NCI-H526 treated with DMSO at 0.1 percent for 48 hours (cell line): ENCODE results near the gene SYNC.
"Not testable (repeated sequence)": the region's sequence is repeated elsewhere in the genome, so short reads cannot be mapped to it uniquely, and the experiment has no call there.

ENCODE experiments used
- DNase-seq: peaks from one replicate; lab custom pipeline; 2025; lab: John Stamatoyannopoulos, UW

The SYNC gene

DNA sequence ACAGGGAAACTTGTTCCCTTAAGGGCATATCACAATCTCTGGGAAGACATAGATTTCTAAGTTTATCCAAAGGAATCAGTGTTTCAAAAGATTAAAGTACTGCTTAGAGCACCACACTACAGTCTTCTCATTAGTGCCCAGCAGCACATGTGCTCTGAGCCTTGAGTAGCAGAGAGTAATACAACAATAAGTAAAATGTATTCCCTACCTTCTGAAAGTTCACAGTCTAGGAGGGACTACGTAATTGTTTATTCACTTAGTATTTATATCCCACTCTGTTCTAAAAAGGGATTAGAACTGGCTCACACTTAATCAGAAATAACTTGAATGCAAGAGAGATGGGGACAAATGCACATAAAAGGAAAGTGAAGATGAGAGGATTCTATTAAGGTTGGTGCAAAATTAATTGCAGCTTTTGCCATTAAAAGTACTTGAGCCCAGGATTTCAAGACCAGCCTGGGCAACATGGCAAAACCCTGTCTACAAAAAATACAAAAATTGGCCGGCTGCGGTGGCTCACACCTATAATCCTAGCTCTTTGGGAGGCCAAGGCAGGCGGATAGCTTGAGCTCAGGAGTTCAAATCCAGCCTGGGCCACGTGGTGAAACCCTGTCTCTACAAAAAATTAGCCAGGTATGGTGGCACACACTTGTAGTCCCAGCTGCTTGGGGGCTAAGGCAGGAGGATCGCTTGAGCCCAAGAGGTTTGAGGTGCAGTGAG, 9.0 kb downstream of the SYNC start:
- DNase-seq = no peak

DNA sequence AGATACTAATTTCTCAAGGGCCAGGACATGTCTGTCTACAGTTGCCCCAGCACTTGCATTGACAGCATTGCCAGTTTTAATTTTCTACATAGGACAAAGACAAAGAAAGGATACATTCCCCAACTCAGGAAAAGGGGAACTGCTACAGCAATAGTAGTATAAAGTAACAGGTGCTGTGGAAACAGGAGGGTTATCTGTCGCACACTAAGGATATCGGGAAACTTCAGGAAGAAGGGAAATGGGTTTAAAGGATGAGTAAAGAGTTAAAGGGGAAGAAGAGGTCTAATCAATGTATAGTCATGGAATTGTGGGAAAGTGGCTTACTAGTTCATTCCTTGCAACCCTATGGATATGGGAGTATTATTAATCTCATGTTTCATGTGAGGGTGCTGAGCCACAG, 16.2 kb downstream of the SYNC start:
- no peak for DNase-seq

DNA sequence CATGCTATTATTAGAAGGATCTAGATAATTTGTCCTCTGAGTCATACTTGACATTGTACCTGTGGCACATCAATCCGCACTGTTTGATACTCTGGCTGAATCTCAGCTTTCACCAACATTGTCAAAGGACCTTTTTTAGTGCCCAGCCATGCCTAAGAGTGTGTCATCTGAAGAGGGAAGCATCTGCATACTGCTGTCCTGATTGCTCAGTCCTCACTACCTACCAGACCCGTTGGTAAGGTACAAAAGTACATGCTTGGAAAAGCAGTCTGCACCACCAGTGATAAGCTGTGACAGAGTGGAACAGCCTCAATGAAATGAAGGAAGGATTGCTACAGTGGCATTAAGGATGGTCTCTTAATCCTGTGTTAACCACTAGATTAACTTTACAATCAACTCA, 17.1 kb downstream of the SYNC start:
- DNase-seq = no peak

DNA sequence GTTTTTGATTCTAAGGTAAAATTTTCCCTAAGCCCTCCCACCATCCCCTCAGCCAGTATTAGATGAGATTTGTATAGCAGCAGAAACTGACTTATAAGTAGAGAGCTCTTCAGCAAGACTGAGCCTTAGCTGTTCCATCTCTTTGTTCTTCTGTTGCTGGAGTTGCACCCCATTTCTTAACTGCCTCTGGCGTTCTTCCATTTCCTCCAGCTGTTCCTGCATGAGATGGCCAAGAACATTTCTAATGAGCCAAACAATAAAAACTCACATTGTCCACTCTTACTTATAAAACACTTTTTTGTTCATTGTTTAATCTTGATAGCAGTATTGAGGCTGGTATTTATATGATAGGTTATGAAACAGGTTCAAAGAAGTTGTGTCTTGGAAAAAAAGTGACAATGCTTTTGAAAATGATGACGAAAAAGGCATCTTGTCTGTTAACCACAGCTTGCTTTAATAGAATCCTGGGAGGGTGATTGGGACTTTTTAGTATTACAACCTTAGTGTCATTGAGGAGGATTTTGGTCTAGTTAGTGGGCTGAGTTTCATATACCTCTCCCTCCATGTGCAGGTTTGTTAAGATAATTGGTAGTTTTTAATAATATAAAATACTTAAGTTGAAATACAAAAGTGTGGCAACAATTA, 18.3 kb downstream of the SYNC start:
- no peak for DNase-seq

DNA sequence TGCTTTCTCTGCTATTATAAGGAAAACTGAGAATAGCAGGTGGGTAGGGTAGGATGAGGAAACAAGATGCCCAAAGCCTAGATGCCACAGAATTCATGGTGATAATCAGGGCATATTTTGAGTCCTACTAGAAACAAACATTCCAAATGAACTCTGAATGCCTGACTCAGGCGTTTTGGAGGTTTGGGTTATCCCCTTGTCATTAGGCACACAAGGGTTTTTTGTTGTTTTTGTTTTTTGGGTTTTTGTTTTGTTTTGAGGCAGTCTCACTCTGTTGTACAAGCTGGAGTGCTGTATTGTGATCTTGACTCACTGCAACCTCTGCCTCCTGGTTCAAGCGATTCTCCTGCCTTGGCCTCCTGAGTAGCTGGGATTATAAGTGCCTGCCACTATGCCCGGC, 19.2 kb downstream of the SYNC start:
- no peak for DNase-seq

DNA sequence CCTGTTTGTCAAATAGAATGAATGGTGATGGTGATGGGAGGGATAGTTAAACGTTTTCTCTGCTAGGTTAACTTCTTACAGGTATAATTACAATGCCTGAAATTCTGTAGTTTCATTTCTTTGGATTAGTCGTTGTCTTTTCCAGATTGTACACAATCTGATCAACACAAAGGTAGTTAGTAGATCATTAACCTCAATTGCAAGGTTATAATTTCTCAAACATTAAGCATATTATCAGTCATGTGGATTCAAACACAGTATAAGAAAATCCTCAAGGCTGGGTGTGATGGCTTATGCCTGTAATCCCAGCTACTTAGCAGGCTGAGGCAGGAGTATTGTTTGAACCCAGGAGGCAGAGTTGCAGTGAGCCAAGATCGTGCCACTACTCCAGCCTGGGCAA, 20.6 kb downstream of the SYNC start:
- DNase-seq = no peak

DNA sequence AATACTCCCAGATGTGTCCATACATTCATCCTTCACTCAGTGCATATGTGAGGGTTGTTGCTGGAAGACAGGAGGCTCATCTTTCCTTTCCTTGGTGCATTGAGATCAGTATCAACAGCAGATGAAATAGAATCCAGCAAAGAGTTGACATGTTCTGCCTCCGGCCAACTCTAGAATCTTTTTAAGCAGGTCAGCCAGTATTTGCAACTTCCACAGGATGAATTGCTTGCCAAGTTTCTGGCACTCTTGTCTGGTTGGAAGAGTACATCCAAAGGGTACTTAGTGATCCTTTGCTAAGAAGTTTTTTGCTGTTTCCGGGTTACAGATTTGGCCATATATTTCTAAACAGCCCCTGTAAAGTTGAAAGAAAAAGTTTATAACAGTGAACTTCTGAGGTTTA, 21.1 kb downstream of the SYNC start:
- DNase-seq = no peak

DNA sequence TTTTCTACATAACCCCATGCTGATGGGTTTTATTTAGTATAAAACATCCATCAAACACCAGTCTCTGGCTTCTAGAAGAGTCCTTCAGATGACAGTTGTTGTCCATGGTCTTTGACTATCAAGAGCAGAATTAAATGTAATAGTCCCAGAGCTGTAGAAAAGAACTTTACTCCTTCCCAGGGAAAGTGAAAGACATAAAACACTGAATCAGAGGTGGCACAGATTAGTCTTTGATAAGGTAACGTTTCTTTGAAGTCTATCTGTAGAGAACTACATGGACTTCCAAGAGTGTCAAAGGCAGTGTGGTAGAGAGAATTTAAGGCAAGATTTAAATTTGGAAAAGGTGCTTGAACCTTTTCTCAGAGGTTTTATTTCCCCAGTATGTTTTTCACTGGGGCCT, 21.9 kb downstream of the SYNC start:
- no peak for DNase-seq

DNA sequence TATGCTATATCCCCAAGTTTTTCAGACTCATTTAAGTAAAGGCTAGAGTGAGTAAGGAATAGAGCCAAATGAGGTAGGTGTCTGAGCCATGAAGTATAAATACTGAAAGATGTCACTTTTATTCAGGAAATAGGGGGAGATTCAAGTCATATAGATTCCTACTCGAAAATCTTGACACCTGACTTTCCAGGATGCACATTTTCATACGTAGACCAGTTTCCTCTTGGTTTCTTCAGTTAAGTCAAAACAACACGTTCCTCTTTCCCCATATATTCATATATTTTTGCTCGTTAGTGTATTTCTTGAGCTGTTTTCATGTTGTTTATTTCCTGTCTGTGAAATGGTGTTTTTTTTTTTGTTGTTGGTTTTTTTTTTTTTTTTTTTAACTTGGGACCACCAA, 22.6 kb downstream of the SYNC start:
- not testable (repeated sequence) for DNase-seq

DNA sequence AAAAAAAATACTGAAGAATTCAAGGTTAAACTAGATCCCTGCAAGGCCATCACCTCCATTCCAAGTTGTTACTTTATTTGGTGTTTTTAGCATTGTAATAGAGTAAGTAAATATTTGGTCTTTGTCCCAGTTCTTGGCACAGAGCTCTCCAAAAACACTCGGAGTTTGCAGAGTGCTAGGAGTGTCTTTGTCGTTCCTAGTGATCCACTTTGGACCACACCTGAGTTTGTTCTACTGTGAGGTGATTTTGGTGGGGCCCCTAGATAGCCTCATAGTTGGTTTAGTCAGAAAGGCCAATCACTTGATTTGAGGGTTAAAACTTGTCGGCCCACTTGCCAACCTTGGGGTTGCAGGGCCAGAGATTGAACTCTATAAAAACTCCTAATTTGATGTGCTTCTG, 25.6 kb downstream of the SYNC start:
- DNase-seq = no peak

DNA sequence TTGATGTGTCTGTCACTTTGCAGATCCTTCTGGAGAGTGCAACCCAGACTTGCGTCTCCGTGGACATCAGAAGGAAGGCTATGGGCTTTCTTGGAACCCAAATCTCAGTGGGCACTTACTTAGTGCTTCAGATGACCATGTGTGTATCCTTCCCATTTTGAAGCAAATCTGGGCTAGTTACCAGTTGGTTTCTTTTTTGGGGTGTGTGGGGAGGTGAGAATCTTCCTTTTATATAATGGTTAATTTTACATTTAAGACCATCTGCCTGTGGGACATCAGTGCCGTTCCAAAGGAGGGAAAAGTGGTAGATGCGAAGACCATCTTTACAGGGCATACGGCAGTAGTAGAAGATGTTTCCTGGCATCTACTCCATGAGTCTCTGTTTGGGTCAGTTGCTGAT, 33.9 kb downstream of the SYNC start:
- DNase-seq = not testable (repeated sequence)

DNA sequence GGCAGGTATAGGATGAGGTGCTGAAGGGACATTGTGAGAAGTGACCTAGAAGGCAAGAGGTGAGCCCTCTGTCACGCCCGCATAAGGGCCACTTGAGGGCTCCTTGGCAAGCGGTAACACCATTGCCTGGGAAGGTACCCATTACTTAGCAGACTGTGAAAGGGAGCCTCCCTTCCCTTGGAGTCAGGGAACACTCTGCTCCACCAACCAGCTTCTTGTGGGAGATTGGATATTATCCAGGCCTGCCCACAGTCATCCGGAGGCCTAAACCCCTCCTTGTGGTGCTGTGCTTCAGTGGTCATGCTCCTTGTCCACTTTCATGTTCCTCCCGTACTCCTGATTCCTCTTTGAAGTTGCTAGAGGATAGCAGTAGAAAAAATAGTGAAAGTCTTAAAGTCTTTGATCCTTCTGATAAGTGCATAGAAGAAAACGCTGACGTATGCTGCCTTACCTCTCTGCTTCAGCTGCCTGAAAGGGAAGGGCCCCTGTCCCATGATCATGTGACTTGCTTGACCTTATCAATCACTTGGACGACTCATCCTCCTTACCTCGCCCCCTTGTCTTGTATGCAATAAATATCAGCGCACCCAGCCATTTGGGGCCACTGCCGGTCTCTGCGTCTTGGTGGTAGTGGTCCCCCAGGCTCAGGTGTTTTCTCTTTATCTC, 35.5 kb downstream of the SYNC start:
- DNase-seq = no peak

DNA sequence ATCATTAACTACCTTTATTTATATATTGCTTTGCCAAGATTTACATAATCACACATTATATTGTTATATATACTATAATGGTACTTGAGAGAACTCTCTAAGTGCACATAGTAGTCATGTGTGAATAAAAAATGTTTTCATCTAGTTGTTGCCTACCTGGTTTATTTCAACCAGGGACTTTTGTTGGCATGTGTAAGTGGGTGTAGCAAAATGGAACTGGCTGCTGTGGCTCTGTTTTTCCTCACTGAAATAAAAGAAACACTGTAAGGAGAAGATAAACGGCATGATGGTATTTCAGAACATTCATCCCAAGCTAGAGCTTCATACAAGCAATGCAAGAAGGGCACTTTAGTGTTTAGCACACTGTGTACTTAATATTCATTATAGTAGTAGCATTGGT, 36.7 kb downstream of the SYNC start:
- DNase-seq = no peak

DNA sequence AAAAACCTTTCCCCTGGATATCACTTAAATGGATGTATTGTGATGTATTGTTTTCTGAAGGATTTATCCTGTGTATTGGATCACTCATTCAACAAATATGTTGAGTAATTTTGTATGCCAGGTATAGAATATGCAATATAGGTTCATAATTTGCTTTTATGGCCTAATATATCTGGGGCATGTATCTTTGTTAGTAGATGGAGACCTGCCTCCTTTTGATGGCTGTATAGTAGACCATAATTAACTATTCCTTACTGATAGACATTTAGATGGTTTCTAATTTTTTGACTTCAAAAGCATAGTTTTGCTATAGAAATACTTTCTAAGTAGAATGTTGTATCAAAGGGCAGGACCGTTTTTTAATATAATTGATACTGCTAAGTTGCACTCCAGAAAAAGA, 43.0 kb downstream of the SYNC start:
- DNase-seq = no peak

DNA sequence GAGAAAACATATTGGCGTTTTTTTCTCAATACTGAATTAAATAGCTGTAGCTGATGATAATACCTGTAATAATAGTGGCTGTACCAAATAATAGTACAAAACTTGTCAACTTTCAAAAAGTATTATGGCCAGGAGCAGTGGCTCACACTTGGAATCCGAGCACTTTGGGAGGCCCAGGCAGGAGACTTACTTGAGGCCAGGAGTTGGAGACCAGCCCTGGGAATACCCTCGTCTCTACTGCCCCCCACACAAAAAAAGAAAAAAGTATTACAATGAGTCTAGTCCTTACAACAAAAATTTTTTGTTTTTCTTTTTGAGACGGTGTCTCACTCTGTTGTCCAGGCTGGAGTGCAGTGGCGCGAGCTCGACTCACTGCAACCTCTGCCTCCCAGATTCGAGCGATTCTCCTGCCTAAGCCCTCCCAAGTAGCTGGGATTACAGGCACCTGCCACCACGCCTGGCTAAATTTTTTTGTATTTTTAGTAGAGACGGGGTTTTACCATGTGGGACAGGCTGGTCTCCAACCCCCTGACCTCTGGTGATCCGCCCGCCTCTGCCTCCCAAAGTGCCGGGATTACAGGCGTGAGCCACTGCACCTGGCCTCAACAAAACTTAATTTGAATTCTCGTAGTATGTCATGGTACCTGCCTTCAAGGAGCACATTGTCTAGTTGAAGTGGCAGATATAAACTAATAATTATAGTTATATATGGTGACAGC, 50.2 kb downstream of the SYNC start:
- DNase-seq = no peak

DNA sequence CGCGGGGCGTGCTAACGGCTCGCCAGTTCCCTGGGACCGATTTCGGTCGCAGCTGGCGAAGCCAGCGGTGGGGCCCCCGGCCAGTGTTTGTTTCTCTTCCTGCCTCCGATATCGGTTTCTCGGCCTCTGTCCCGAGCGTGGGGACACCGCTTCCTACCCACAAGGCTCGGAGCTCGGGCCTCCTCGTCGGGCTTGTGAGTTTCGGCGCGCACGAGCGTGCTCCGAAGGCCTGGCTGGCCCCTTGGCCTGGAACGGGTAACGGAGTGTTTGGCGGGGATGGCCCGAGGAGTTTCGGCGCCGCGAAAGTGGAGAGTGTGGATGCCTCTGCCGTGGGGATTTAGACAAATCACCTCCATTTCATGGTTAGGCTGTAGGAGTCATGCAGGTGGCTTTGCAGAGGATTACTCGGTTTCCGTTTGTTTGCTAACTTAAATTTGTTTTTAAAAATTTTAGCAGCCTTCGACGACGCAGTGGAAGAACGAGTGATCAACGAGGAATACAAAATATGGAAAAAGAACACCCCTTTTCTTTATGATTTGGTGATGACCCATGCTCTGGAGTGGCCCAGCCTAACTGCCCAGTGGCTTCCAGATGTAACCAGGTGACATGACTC, 51.0 kb downstream of the SYNC start:
- DNase-seq = peak; percentile 61

DNA sequence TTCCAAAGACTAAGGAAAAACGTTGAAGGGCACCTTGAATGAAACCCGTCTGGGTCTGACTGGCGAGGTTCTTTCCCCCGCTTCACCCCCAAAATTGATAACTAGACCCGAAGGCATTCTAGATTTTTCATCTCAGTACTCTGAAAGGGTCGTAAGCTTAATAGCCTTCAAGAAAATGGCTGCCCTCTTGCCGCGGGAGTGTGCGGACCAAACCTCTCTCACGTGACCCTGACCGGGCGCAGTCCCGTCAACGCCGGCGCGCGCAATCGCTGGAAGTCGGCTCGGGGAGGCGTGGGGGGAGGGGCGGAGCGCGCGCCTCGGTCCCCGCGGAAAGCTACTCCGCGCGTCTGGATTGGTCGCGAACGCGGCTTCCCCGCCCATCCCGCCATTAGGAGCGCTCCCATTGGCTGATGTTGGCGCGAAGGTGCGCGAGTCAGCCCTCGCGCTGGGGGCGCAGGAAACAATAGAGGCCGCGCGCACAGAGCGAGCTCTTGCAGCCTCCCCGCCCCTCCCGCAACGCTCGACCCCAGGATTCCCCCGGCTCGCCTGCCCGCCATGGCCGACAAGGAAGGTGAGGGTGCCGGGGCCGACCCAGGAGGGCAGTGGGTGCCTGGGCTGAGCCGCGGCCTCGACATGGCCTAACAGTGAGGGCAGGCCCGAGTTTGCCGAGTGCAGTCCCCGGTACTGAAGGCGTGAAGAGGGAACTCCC, 51.7 kb downstream of the SYNC start, which contains the start of gene RBBP4:
Gene RBBP4, plus strand, starts transcription at position 457 of the 709 bp plus-strand sequence. Its CDS starts 99 bp downstream, at position 556.
- peak; percentile 96 for DNase-seq

DNA sequence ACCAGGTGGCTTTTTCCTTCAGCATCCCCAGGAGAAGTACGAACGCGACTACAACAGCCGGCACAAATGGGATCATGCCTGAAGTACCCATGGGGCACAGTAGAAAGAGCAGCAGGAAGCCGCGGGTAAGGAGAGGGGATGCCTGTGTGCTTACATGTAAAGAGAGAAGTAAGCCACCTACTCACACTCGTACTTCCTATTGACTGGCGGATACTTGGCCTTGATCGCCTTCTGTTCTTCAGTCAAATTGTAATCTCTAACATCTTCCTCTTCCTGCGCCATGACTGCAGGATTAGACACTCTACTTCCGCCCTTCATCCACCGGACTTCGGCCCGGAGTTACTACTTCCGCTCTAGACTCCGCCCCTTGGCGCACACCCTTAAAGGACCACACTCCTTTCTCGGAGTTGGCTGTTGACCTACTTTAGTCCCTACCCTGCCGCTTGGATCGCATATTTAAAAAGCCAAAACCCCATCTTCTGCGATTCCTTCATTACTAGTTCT, 52.3 kb downstream of the SYNC start, which contains the start of gene ZBTB8OS:
Gene ZBTB8OS, minus strand, starts transcription at position 303 of the 504 bp plus-strand sequence. Its CDS starts 21 bp downstream, at position 282.
- peak; percentile 95 for DNase-seq

DNA sequence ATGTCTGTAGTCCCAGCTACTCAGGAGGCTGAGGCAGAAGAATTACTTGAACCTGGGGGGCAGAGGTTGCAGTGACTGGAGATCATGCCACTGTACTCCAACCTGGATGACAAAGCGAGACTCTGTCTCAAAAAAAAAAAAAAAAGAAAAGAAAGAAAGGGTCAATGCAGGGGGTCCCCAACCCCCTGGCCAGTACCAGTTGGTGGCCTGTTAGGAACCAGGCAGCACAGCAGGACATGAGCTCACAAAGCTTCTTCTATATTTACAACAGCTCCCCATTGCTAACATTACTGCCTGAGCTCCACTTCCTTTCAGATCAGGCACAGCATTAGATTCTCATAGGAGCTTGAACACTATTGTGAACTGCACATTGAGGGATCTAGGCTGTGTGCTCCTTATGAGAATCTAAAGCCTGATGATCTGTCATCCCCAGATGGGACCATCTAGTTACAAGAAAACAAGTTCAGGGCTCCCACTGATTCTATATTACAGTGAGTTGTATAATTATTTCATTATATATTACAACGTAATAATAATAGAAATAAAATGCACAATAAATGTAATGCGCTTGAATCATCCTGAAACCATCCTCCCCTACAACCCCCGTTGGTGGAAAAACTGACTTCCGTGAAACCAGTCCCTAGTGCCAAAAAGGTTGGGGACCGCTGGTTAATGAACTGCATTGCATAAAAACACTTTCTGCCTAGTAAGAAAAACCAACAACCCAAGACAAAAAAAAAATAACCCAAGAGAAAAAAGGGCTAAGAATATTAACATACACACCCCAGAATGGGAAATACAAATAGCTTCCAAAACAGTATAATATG, 55.0 kb downstream of the SYNC start:
- no peak for DNase-seq

DNA sequence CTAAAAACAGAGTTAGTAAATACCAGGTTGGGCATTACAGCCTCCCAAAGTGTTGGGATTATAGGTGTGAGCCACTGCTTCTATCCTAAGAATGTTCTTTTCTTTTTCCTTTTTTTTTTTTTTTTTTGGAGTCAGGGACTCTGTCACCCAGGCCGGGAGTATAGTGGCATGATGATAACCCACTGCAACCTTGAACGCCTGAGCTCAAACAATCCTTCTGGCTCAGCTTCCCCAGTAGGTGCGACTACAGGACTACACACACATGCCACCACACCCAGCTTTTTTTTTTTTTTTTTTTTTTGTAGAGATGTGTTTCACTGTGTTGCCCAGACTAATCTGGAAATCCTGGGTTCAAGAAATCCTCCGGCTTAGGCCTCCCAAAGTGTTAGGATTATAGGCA, 58.1 kb downstream of the SYNC start:
- no peak for DNase-seq
